G401 (cell line): ENCODE results near the gene DNAH9. TPM values are rescaled to one million over a fixed set of nuclear protein-coding genes. Genes with fewer than 3 reads are reported as not detected.

Experiments
- DNase-seq: peaks from one replicate; pipeline ENCODE4 v3.0.0-alpha.2; 2015; ENCODE audit warnings: low spot score
- in situ Hi-C: cut with HindIII; loops from 2 replicates; pipeline ENCODE4 v1.10.0; 2016; ENCODE audit warnings: low sequenced_read_pairs, mixed read lengths
- total RNA-seq: library from RNA; depleted of rRNA; stranded (reverse); fragments of >200 nt; shearing (Covaris generic); gene quantifications from 2 replicates; pipeline ENCODE4 v1.2.3, GENCODE V29; 2014

The DNAH9 gene
- total RNA-seq, 1 experiment from 2014 or later: not detected

DNA sequence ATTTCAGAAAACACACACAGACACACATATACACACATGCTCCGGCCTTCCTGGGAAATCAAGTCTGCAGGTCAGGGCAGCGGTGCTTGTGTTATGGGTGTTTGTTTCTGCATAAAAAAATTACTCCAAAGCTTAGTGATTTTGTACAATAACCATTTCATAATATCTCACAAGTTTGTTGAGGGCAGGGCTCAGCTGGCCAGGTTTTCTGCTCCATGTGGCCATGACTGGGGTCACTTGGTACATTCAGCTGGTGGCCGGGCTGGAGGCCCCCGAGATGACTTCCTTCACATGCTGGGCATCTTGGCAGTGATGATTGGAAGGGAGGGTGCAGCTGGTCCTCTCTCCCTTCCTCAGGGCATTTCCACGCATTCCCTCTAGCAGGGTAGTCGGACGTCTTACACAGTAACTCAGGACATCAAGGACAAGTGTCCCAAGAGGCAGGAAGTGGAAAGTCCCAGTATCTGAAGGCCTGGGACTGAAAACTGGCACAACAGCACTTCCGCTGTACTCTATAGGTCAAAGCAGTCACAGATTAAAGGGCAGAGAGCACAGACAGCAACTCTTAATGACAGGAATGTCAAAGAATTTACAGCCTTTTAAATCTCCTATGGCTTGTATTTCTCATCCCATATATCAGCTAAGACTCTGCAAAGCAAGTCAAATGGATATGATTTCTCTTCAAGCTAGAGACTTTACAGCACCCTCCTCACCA, 271.6 kb downstream of the DNAH9 start:
- DNase-seq: no peak
- in situ Hi-C loops: no loop called here

DNA sequence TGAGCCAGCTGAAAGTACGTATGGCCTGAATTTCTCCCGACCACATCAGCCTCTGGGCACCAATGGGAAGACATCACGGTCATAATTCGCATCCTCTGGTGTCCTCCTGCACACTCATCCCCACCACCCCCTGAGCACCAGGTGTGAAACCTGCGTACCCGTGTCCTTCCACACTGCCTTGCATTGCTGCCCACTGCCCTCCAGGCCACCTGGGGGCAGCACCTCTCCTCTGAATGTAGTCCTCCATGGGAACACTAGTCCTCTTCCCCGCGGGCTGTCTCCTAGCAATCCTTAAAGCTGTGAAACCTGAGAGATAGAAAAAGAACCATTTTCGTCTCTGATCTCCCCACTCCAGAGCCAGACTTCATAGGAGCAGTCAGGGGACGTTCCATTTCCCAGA, 273.5 kb downstream of the DNAH9 start:
- DNase-seq: no peak

DNA sequence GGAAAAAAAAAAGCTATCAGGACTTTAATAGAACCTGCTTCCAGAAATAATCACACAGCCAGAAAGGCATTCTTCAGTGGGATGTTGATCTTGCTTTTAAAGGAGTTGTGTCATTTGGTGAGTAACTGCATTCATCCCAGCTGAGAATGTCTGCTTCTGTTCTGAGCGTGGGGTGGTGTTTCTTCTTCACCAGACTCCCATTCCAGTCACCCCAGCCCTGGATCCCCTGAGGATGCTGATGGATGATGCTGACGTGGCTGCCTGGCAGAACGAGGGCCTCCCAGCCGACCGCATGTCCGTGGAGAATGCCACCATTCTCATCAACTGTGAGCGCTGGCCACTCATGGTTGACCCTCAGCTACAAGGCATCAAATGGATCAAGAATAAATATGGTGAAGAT, 276.5 kb downstream of the DNAH9 start:
- in situ Hi-C loops: no loop called here
- no peak for DNase-seq

More for the DNA sequence above, 273.5 kb downstream of the DNAH9 start:
- in situ Hi-C loops: no loop called here

- in situ Hi-C loops: no loop called here
Measured at GRCh38 chr17:11880714-11881113, 282.4 kb downstream of the DNAH9 start.

GRCh38 chr17:11882716-11883115, 284.4 kb downstream of the DNAH9 start:
- in situ Hi-C loops: no loop called here
- no peak for DNase-seq

More at GRCh38 chr17:11880714-11881113, 282.4 kb downstream of the DNAH9 start:
- DNase-seq: peak; percentile 14

DNA sequence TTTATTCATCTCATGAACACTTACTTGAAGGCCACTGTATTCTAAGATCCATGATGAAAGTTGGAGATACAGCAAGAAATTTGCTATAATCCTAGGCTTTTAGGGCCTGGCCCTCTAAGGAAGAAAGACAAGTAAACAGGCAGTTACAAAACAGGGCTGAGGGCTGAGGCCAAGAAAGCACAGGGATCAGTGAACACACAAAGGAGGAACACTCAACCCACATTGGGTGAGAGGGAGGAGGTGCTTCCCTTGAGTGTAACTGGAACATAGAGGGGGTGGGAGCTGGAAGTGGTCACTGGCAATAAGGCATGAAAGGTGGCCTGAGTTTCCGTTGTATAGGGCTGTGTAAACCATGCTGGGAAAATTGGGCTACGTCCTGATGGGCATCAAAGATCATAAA, 286.8 kb downstream of the DNAH9 start:
- no peak for DNase-seq

DNA sequence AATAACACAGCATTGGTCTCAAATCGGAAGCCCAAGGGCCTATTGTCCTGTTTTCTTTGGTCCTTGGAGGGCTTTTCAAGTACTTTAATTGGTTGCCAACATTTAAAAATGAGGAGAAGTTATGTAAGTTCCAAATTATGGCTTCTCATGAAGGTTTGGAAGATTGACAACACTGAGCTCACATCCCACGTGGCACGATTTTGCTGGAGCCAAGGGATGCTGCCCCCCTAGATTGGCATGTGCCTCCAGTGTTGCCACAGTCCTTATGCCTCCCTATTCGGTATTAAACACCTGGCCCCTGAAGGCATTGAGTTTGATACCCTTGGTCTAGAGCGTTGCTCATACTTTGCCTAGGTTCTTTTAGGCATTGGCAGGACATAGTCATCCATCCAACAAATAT, 291.0 kb downstream of the DNAH9 start:
- in situ Hi-C loops: no loop called here
- no peak for DNase-seq

More for the DNA sequence above, 286.8 kb downstream of the DNAH9 start:
- in situ Hi-C loops: no loop called here

DNA sequence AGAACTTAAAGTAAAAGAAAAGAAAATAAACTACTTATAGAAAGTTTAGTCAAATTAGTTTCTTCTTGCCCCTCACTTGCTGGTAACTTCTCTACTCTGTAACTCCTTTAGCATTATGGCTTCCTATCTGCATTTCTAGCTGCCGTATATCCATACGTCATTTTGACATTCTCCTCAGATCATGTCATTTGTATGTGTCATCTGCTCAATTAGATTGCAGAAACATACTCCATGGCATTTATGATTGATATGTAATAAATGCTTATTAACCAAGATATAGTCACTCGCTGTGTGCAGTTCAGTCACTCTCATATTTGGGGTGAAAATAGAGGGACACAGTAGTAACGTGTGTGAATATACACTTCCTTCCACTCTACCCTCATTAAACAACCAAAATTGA, 295.6 kb downstream of the DNAH9 start:
- DNase-seq: no peak
- in situ Hi-C loops: no loop called here

GRCh38 chr17:11896199-11896598, 297.9 kb downstream of the DNAH9 start:
- no peak for DNase-seq
- in situ Hi-C loops: no loop called here

GRCh38 chr17:11898526-11899235, 300.4 kb downstream of the DNAH9 start:
- DNase-seq: no peak
- in situ Hi-C loops: no loop called here

DNA sequence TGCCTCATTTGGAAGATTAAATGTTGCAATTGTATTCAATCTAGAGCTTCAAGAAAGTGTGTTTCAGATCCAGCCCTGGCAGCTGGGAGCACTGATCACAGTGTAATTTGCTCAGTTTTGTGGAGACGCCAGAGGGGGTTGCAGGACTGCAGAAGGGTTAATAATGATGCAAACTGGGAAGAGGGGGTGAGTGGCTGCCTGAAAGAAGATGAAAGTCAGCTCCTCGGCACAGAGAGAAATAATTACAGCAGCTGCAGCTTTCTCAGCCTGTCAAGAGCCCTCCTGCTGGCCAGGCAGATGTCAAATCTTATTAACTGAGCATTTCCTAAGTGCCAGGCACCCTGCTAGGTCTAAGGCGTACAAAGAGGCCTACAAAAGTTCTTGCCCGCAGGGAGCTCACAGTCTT, 301.3 kb downstream of the DNAH9 start:
- DNase-seq: no peak
- in situ Hi-C loops: no loop called here

- DNase-seq: no peak
- in situ Hi-C loops: no loop called here
Measured at GRCh38 chr17:11900041-11900476, 301.8 kb downstream of the DNAH9 start.

DNA sequence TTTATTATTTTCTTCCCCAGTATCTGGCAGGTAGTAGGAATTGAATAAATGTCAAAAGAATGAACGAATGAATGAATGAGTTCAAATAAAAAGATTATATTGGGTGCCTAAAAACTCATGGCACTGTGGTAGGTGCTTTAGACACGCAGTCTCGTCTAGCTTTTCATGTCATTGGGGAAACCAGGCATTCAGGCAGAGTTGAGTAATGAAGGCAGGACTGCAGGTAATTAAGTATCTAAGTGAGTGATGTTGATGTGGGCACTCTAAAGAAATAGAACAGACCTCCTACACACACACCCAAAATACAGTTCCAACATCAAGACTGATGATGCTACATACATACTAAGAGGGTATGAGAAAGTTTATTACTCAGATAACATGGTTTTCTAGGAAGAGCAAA, 302.4 kb downstream of the DNAH9 start:
- no peak for DNase-seq
- in situ Hi-C loops: no loop called here

GRCh38 chr17:11901931-11902330, 303.7 kb downstream of the DNAH9 start:
- in situ Hi-C loops: no loop called here
- DNase-seq: no peak

DNA sequence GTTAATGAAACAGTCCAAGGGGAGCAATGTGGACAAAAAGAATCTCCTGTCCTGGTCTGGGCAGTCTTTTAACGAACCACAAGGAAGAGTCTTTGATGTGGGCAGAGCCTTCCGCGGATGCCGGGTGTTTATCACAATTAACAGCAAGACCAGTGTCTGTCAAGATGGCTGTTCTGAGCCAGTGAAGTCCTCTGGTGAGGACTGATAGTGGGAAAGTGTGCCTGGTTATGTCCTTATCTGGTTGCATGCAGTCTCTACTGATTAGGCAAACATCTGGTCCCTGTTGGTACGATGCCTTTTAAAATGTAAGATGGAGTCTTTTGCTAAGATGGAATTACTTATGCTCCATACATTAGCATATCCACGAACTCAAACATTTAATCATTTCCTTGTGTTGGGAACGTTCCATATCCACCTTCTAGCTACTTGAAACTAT, 310.5 kb downstream of the DNAH9 start:
- no peak for DNase-seq
- in situ Hi-C loops: no loop called here

DNA sequence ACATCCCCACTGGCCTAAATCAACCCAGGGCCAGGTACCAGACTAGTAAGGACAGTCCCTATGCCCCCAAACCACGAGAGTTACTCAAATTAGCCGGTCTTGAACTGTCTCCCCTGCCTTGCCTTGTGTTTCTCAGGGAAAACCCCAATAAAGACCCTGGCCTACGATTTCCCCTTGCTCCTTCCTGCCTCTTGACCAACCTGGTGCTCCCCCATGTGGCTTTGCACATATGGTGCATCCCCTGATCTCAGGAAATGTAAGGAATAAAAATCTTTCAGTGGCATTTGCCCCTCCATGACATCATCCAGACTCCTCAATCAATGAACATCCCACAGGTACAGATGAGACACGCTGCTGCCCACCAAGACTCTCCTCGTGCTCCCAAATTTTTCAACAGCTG, 311.1 kb downstream of the DNAH9 start:
- in situ Hi-C loops: no loop called here
- no peak for DNase-seq

GRCh38 chr17:11916091-11916490, 317.8 kb downstream of the DNAH9 start:
- no peak for DNase-seq
- in situ Hi-C loops: no loop called here

DNA sequence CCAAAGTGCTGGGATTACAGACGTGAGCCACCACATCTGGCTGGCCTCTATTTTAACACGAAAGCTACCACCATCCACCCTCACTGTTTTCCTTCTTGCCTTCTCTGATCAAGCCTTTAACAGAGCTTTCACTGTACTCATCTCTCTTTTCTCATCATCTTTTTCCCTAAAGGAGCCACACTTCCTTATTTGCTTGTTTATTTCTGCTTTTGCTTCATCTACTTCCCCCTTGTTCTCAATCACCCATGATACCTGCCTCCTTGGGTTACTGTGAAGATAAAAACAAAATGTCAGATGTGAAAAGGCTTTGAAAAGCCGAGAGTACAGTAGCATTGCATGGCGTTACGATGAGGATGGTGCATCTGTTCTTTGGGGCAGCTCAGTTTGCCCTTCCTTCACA, 319.1 kb downstream of the DNAH9 start:
- no peak for DNase-seq
- in situ Hi-C loops: no loop called here

- in situ Hi-C loops: no loop called here
- no peak for DNase-seq
Measured at GRCh38 chr17:11921296-11921695, 323.0 kb downstream of the DNAH9 start.

- no peak for DNase-seq
- in situ Hi-C loops: no loop called here
Measured at GRCh38 chr17:11922638-11923037, 324.4 kb downstream of the DNAH9 start.

GRCh38 chr17:11924076-11924475, 325.8 kb downstream of the DNAH9 start:
- in situ Hi-C loops: no loop called here
- DNase-seq: no peak
